SK-N-SH (cell line): ENCODE data around the gene TSC1. TPM values are rescaled to one million over a fixed set of nuclear protein-coding genes. Genes with fewer than 3 reads are reported as not detected.

Source experiments
- CTCF ChIA-PET: fragments of 300-600, 350-600 bp; formaldehyde crosslinking; extraction: SDS; loops from one replicate; lab custom pipeline; 2021; lab: Yijun Ruan, JAX
- POLR2A ChIA-PET: fragments of 350-600 bp; sonication (Branson Sonifier 250); formaldehyde crosslinking; extraction: SDS; loops from one replicate; lab custom pipeline; 2020; ENCODE audit warnings: antibody characterized with exemption, inconsistent platforms; lab: Yijun Ruan, JAX
- DNase-seq: peaks from one replicate; pipeline ENCODE4 v3.0.0; 2012
- H2AFZ ChIP-seq: fragments of 200-600 bp; sonication (generic); 2 replicates; pipeline ENCODE4 v1.8.1; 2016; ENCODE audit warnings: antibody characterized with exemption, mild to moderate bottlenecking, low read depth
- H3F3A ChIP-seq: fragments of 200-600 bp; sonication (generic); replicated peaks from 2 replicates; pipeline ENCODE3; 2016; ENCODE audit warnings: antibody characterized with exemption, mild to moderate bottlenecking; ENCODE audit not compliant: insufficient read depth
- H3K27ac ChIP-seq, 2 experiments: fragments of 200-500 bp in 1 of 2; fragments of 200-600 bp in 1 of 2; sonication (Bioruptor generic) in 1 of 2; sonication (generic), shearing (Covaris generic) in 1 of 2; 2 replicates each; pipeline versions ENCODE4 v1.5.1 to v1.6.1; 2014 to 2016; ENCODE audit warnings: low read depth in 2 of 2, inconsistent platforms in 1 of 2, low read length in 1 of 2, mild to moderate bottlenecking in 1 of 2, mixed read lengths in 1 of 2
- H3K27me3 ChIP-seq: fragments of 200-600 bp; sonication (generic), shearing (Covaris generic); 2 replicates; pipeline ENCODE4 v1.6.1; 2016; ENCODE audit warnings: mixed run types; ENCODE audit not compliant: insufficient read depth
- H3K36me3 ChIP-seq, 2 experiments: fragments of 200-500 bp in 1 of 2; fragments of 200-600 bp in 1 of 2; sonication (Bioruptor generic) in 1 of 2; sonication (generic) in 1 of 2; replicated peaks in 1 of 2; 2 replicates each; pipeline versions ENCODE3 to v1.5.1; 2014 to 2016; ENCODE audit warnings: low read length in 1 of 2, mild to moderate bottlenecking in 1 of 2; ENCODE audit not compliant: insufficient read depth in 2 of 2, control insufficient read depth in 1 of 2
- H3K4me1 ChIP-seq, 2 experiments: fragments of 200-500 bp in 1 of 2; fragments of 200-600 bp in 1 of 2; sonication (Bioruptor generic) in 1 of 2; sonication (generic), shearing (Covaris generic) in 1 of 2; 2 replicates each; pipeline versions ENCODE4 v1.5.1 to v1.6.1; 2014 to 2016; ENCODE audit warnings: low read depth in 1 of 2, low read length in 1 of 2, mixed run types in 1 of 2; ENCODE audit not compliant: insufficient read depth in 2 of 2, control insufficient read depth in 1 of 2
- H3K4me2 ChIP-seq: fragments of 200-600 bp; sonication (generic), shearing (Covaris generic); 2 replicates; pipeline ENCODE4 v1.6.1; 2017; ENCODE audit warnings: mixed run types
- H3K4me3 ChIP-seq, 2 experiments: fragments of 200-500 bp in 1 of 2; fragments of 200-600 bp in 1 of 2; sonication (Bioruptor generic) in 1 of 2; sonication (generic), shearing (Covaris generic) in 1 of 2; 2 replicates each; pipeline versions ENCODE4 v1.5.1 to v1.8.1; 2014 to 2016; ENCODE audit warnings: low read depth in 2 of 2, inconsistent platforms in 1 of 2, low read length in 1 of 2, mild to moderate bottlenecking in 1 of 2, mixed read lengths in 1 of 2, moderate library complexity in 1 of 2
- H3K79me2 ChIP-seq: fragments of 200-600 bp; sonication (generic); 2 replicates; pipeline ENCODE4 v1.8.1; 2017; ENCODE audit warnings: mild to moderate bottlenecking; ENCODE audit not compliant: insufficient read depth
- H3K9ac ChIP-seq: fragments of 200-600 bp; sonication (generic); 2 replicates; pipeline ENCODE4 v1.6.1; 2017; ENCODE audit warnings: mixed run types
- H3K9me2 ChIP-seq: fragments of 200-600 bp; sonication (generic); 2 replicates; pipeline ENCODE4 v1.6.1; 2017; ENCODE audit warnings: mixed run types
- H3K9me3 ChIP-seq: fragments of 200-600 bp; sonication (generic); 2 replicates; pipeline ENCODE4 v1.6.1; 2017; ENCODE audit warnings: mixed run types, mild to moderate bottlenecking, moderate library complexity
- H4K20me1 ChIP-seq: fragments of 200-600 bp; sonication (generic); 2 replicates; pipeline ENCODE4 v1.6.1; 2017; ENCODE audit warnings: mild to moderate bottlenecking, mixed run types; ENCODE audit not compliant: insufficient read depth
- CHD2 ChIP-seq: fragments of 150-350 bp; IDR thresholded peaks from 2 replicates; pipeline ENCODE4 v1.6.1; 2018; ENCODE audit warnings: low read length; ENCODE audit not compliant: partially characterized antibody
- ELF1 ChIP-seq: IDR thresholded peaks from 2 replicates; pipeline ENCODE4 v1.4.0; 2012
- EZH2phosphoT487 ChIP-seq: fragments of 200-600 bp; sonication (generic); IDR thresholded peaks from 2 replicates; pipeline ENCODE4 v1.6.1; 2017; ENCODE audit warnings: low read depth, mixed run types, mild to moderate bottlenecking, antibody characterized with exemption, moderate library complexity, borderline replicate concordance
- FOSL2 ChIP-seq: IDR thresholded peaks from 2 replicates; pipeline ENCODE4 v1.4.0; 2012; ENCODE audit warnings: low read depth, mild to moderate bottlenecking, moderate library complexity, borderline replicate concordance
- GABPA ChIP-seq: IDR thresholded peaks from 2 replicates; pipeline ENCODE4 v1.4.0; 2012; ENCODE audit warnings: low read depth, mild to moderate bottlenecking
- GATA2 ChIP-seq: sonication (generic); formaldehyde crosslinking; IDR thresholded peaks from 2 replicates; pipeline ENCODE4 v1.5.0; 2020; ENCODE audit warnings: mild to moderate bottlenecking, missing genetic modification reagents
- JUND ChIP-seq: IDR thresholded peaks from 2 replicates; pipeline ENCODE4 v1.4.0; 2012
- MEF2A ChIP-seq: IDR thresholded peaks from 2 replicates; pipeline ENCODE4 v1.4.0; 2012; ENCODE audit warnings: low read depth, borderline replicate concordance
- RCOR1 ChIP-seq: fragments of 150-350 bp; IDR thresholded peaks from 2 replicates; pipeline ENCODE4 v1.6.1; 2017; ENCODE audit warnings: antibody characterized with exemption, low read length
- RFX5 ChIP-seq: IDR thresholded peaks from 2 replicates; pipeline ENCODE4 v1.6.1; 2012; ENCODE audit warnings: mild to moderate bottlenecking, improper control_type of control experiment, low read length
- TCF12 ChIP-seq: IDR thresholded peaks from 2 replicates; pipeline ENCODE4 v1.4.0; 2012
- YY1 ChIP-seq: IDR thresholded peaks from 2 replicates; pipeline ENCODE4 v1.4.0; 2012; ENCODE audit warnings: low read depth, mild to moderate bottlenecking
- WGBS: methylation state at CpG from one replicate; pipeline ENCODE4 v1.1.6; 2017; ENCODE audit warnings: low lambda C conversion rate; 5-methylcytosine and 5-hydroxymethylcytosine counted together
- polyA plus RNA-seq, 3 experiments: library from polyadenylated mRNA; depleted of rRNA; stranded (reverse); fragments of >200 nt; gene quantifications; 2 replicates each; pipeline ENCODE4 v1.2.3, GENCODE V29; 2012
- TF ChIP-seq, protein P1 (sequence below): fragments of 150-350 bp; IDR thresholded peaks from 2 replicates; pipeline ENCODE4 v1.6.1; 2016; ENCODE audit warnings: mild to moderate bottlenecking, low read depth, low read length
- TF ChIP-seq, protein P2 (sequence below): IDR thresholded peaks from 2 replicates; pipeline ENCODE4 v1.4.0; 2012; ENCODE audit warnings: low read depth, borderline replicate concordance
- TF ChIP-seq, protein P3 (sequence below): fragments of 150-350 bp; IDR thresholded peaks from 2 replicates; pipeline ENCODE4 v1.6.1; 2017; ENCODE audit warnings: antibody characterized with exemption, low read length, low read depth, borderline replicate concordance

TSC1 gene
- polyA plus RNA-seq, 1 of the 3 experiments (the other 2 are of a cell fraction), result 18.3 TPM

DNA sequence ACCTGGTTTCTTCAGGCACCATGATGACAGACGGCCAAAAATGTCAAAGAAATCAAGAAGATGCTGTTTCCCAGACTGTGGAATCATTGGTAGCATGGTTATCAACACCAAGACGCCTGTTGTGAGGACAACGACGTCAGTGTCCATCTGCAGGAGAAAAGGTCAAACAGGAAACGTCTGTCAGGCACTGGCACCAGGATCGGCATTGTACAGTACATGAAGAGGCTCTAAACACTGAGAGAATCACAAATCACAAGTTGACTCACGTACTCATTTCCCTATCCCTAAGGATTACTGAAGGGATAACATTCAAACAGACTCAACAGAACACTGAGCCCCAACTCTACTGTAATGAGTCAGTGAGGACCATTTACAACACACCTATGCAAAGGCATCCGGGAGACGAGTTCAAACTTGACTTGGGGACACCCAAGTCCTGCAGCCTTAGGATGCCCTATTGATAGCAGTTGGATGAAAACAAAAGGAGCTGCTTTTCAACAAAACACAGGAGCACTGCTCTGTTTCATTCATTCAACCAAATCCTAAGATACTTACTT is 21.0 kb downstream of the TSC1 start (continued):
- TF ChIP-seq, protein P1, sequence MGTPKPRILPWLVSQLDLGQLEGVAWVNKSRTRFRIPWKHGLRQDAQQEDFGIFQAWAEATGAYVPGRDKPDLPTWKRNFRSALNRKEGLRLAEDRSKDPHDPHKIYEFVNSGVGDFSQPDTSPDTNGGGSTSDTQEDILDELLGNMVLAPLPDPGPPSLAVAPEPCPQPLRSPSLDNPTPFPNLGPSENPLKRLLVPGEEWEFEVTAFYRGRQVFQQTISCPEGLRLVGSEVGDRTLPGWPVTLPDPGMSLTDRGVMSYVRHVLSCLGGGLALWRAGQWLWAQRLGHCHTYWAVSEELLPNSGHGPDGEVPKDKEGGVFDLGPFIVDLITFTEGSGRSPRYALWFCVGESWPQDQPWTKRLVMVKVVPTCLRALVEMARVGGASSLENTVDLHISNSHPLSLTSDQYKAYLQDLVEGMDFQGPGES, result no peak

DNA sequence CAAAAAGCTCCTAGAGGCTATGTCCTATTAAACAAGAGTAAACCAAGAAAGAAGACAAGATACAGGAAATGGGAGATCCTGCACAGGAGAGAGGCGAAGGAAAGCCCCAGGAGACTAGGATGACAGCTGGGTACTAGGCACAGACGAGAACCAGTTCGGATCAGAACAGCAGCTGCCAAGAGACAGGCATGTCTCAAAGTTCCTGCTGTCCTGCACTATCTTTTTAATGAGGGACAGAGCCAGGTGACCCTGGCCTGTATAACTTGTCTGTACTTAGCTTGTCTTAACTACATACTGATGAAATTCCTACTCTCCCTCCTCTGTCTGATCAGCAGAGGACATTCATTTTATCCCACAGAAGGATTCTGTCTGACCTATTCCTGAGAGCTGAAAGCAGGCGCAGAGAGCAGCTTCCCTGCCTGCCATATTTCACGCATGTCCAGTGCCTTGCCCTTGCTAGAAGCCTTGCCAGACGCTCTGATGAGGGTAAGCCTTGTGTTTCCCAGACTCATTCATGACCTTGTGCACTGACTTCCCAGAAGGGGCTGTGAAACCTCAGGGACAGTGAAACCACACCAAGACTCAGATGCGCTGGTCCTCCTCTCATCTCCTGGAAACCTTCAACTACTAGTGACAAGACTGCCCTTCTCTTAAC is 24.7 kb downstream of the TSC1 start:
- DNase-seq, result no peak
- Histone ChIP-seq H3K9me3 (no peaks in the 10 kb centered on the region), H4K20me1 (no peaks in the 10 kb centered on the region), H2AFZ (no peak overlapping the region), H3K27me3 (no peaks in the 10 kb centered on the region), H3K4me1 (no peaks in the 10 kb centered on the region), H3K4me3 (no peak overlapping the region), H3K36me3 (peaks cover 74 to 86% of the 10 kb centered on the region in 2 experiments), H3K79me2 (no peaks in the 10 kb centered on the region), H3K4me2 (no peak overlapping the region), H3K9ac (no peak overlapping the region), H3K27ac (no peak overlapping the region), H3F3A (no peaks in the 10 kb centered on the region), H3K9me2 (no peaks in the 10 kb centered on the region)
- CTCF ChIA-PET, result interaction anchor here (0.7 to 10.7 kb wide), 3 partner anchors 10 to 85 kb away, joined by 3 to 85 read pairs (median 11); no protein-coding TSS in a partner anchor
- WGBS, result 96% methylated on average over 7 of the region's 7 CpGs
- TF ChIP-seq ELF1 (no peak), GABPA (no peak), FOSL2 (no peak), GATA2 (CRISPR knock-in tag) (no peak), TCF12 (no peak)
- POLR2A ChIA-PET, result no interaction called here

DNA sequence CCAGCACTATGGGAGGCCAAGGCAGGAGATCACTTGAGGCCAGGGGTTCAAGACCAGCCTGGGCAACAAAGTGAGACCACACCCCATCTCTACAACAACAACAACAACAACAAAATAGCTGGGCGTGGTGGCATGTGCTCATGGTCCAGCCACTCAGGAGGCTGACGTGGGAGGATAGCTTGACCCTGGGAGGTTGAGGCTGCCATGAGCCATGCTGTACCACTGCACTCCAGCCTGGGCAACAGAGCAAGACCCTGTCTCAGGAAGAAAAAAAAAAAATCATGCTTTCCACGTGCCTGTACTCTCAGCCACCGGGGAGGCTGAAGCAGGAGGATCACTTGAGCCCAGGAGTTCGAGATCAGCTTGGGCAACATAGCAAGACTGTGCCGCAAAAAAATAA is 29.5 kb downstream of the TSC1 start:
- no peak overlapping the region for H3K4me2 ChIP-seq
- peaks cover 61 to 64% of the 10 kb centered on the region in 2 experiments for H3K36me3 ChIP-seq
- DNase-seq, result no peak
- H3K9ac ChIP-seq, result no peak overlapping the region
- no peaks in the 10 kb centered on the region for H3F3A ChIP-seq
- H3K27me3 ChIP-seq, result no peaks in the 10 kb centered on the region
- H3K4me1 ChIP-seq, result no peaks in the 10 kb centered on the region
- H3K9me3 ChIP-seq, result no peaks in the 10 kb centered on the region
- H4K20me1 ChIP-seq, result no peaks in the 10 kb centered on the region
- no peaks in the 10 kb centered on the region for H3K79me2 ChIP-seq
- CTCF ChIA-PET, result interaction anchor here (1.5 to 10.7 kb wide), 2 partner anchors 12 to 14 kb away, joined by 3 to 85 read pairs; no protein-coding TSS in a partner anchor
- no peak for TF ChIP-seq TCF12
- TF ChIP-seq MEF2A, result no peak
- TF ChIP-seq FOSL2, result no peak
- no peak overlapping the region for H3K4me3 ChIP-seq
- WGBS, result 93% methylated on average over 6 of the region's 6 CpGs
- no peak overlapping the region for H2AFZ ChIP-seq
- POLR2A ChIA-PET, result interaction anchor here (1.0 kb wide), 1 partner anchor 30 kb away, joined by 3 read pairs; no protein-coding TSS in a partner anchor
- no peaks in the 10 kb centered on the region for H3K9me2 ChIP-seq
- no peak overlapping the region for H3K27ac ChIP-seq

DNA sequence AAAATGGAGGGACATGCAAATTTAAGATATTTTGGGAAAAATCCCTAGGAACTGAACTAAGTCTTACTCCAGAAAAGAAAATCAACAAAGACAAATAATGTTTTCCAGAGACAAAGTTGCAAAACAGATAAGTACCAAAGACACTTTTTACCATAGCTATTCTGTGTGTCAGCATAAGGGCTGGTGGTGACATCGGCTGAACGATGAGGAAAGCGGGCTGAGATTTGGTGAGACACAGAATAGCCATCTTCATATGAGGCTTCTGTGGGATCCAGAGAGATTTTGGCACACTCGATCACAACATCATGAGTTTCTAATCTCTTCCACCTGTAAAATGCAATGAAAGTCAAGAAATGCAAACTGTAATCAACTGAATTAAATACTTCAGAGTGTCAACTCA is 32.3 kb downstream of the TSC1 start:
- Histone ChIP-seq H3K9me3 (no peaks in the 10 kb centered on the region), H3K4me1 (no peaks in the 10 kb centered on the region), H3K36me3 (peaks cover 51% of the 10 kb centered on the region in 2 experiments), H3K4me3 (no peak overlapping the region), H2AFZ (no peak overlapping the region), H3K9ac (no peak overlapping the region), H3K27me3 (no peaks in the 10 kb centered on the region), H3K79me2 (no peaks in the 10 kb centered on the region), H3K4me2 (no peak overlapping the region), H4K20me1 (no peaks in the 10 kb centered on the region), H3K27ac (no peak overlapping the region), H3F3A (no peaks in the 10 kb centered on the region), H3K9me2 (no peaks in the 10 kb centered on the region)
- ChIA-PET CTCF (interaction anchor here (10.7 kb wide), 1 partner anchor 9 kb away, joined by 85 read pairs; no protein-coding TSS in a partner anchor), POLR2A (no interaction called here)
- DNase-seq, result no peak
- WGBS, result 97% methylated on average over 4 of the region's 4 CpGs
- TF ChIP-seq YY1 (no peak), JUND (no peak), RFX5 (no peak), GABPA (no peak), FOSL2 (no peak), EZH2phosphoT487 (no peak), RCOR1 (no peak), CHD2 (no peak), GATA2 (CRISPR knock-in tag) (no peak)
- TF ChIP-seq, protein P2, sequence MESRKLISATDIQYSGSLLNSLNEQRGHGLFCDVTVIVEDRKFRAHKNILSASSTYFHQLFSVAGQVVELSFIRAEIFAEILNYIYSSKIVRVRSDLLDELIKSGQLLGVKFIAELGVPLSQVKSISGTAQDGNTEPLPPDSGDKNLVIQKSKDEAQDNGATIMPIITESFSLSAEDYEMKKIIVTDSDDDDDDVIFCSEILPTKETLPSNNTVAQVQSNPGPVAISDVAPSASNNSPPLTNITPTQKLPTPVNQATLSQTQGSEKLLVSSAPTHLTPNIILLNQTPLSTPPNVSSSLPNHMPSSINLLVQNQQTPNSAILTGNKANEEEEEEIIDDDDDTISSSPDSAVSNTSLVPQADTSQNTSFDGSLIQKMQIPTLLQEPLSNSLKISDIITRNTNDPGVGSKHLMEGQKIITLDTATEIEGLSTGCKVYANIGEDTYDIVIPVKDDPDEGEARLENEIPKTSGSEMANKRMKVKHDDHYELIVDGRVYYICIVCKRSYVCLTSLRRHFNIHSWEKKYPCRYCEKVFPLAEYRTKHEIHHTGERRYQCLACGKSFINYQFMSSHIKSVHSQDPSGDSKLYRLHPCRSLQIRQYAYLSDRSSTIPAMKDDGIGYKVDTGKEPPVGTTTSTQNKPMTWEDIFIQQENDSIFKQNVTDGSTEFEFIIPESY, result no peak
- TF ChIP-seq, protein P3, sequence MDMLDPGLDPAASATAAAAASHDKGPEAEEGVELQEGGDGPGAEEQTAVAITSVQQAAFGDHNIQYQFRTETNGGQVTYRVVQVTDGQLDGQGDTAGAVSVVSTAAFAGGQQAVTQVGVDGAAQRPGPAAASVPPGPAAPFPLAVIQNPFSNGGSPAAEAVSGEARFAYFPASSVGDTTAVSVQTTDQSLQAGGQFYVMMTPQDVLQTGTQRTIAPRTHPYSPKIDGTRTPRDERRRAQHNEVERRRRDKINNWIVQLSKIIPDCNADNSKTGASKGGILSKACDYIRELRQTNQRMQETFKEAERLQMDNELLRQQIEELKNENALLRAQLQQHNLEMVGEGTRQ, result no peak
